Measurements from ENCODE around the gene KCNJ4.

GRCh38 chr22:38490915-38491314 lies 35.9 kb upstream of the KCNJ4 start:
- TF ChIP-seq CTCF (conservative IDR thresholded peaks at IDR 0.05; ENCODE audit: low read length), result no peak
- no peak for TF ChIP-seq EZH2phosphoT487 (IDR thresholded peaks at IDR 0.05; ENCODE audit: borderline replicate concordance)
